ENCODE results near the gene NUDT16L1. TPM values are rescaled to one million over a fixed set of nuclear protein-coding genes. Genes with fewer than 3 reads are reported as not detected.

Gene NUDT16L1
- total RNA-seq (2021) (41.8 to 45.8 TPM (median 42.0 TPM) in 3 replicates), Bru-seq, nascent RNA (percentile 62 among the genes with signal in this experiment)
- long read RNA-seq, experiment 1, transcript NUDT16L1-204 (3 exons, 1,406 nt), result minor isoform, 10 of 159 reads
- long read RNA-seq, experiment 1, transcript NUDT16L1-201 (3 exons, 1,349 nt), result major isoform, 141 of 159 reads
- long read RNA-seq, experiment 1, partial matches to known transcripts, result 0 of 159 reads
- long read RNA-seq, experiment 1, other reads (novel, unspliced or antisense), result 5 of 159 reads
- long read RNA-seq, experiment 2, transcript NUDT16L1-201 (3 exons, 1,349 nt), result major isoform, 45 of 57 reads
- long read RNA-seq, experiment 2, partial matches to known transcripts, result 9 of 57 reads
- long read RNA-seq, experiment 2, other reads (novel, unspliced or antisense), result 0 of 57 reads
- long read RNA-seq, experiment 3, transcript NUDT16L1-201 (3 exons, 1,349 nt), result major isoform, 146 of 149 reads
- long read RNA-seq, experiment 3, partial matches to known transcripts, result 0 of 149 reads
- long read RNA-seq, experiment 3, other reads (novel, unspliced or antisense), result 1 of 149 reads

- H3K36me3 Mint-ChIP-seq, result peaks cover 2% of the 10 kb centered on the region; the same call in 1 of the 2 replicates
- H3K9me3 Mint-ChIP-seq, result no peaks in the 10 kb centered on the region
- ATAC-seq (peak; percentile 88), DNase-seq (ENCODE audit: low spot score) (peak; percentile 96)
- H3K4me1 Mint-ChIP-seq, result no peaks in the 10 kb centered on the region
- peak within 1 kb of the TSS; percentile 19; the same call in 1 of the 2 replicates for H3K27ac Mint-ChIP-seq
- H3K4me3 Mint-ChIP-seq, result peak within 1 kb of the TSS; percentile 69
- H3K27me3 Mint-ChIP-seq (ENCODE audit: low read depth), result no peaks in the 10 kb centered on the region
- POLR2A ChIA-PET, result interaction anchor here (0.5 to 1.2 kb wide), 5 partner anchors 9 to 164 kb away, joined by 3 read pairs; no protein-coding TSS in a partner anchor
- CTCF ChIA-PET, result interaction anchor here (1.0 to 6.5 kb wide), 5 partner anchors 11 to 263 kb away, joined by 3 to 63 read pairs (median 10); partner anchors contain the start of genes MGRN1 and ROGDI
- TF ChIP-seq GRHL2 (CRISPR knock-in tag; IDR thresholded peaks at IDR 0.05; ENCODE audit: insufficient replicate concordance, severe bottlenecking) (no peak), E2F1 (CRISPR knock-in tag; IDR thresholded peaks at IDR 0.05) (no peak), ZNF219 (CRISPR knock-in tag; IDR thresholded peaks at IDR 0.05; ENCODE audit: borderline replicate concordance) (0 out of 2 replicates have a peak, but pooled peaks have one; percentile 71), TEAD1 (CRISPR knock-in tag; IDR thresholded peaks at IDR 0.05) (peak; percentile 71; the same call in 1 of the 2 replicates), ATF6 (CRISPR knock-in tag; IDR thresholded peaks at IDR 0.05) (no peak), ZNF416 (CRISPR knock-in tag; IDR thresholded peaks at IDR 0.05) (no peak; the same call in 1 of the 2 replicates), FOXP4 (CRISPR knock-in tag; IDR thresholded peaks at IDR 0.05) (peak; percentile 60; the same call in 1 of the 2 replicates), ELF4 (CRISPR knock-in tag; IDR thresholded peaks at IDR 0.05; ENCODE audit: low read depth) (no peak), IRF2 (CRISPR knock-in tag; IDR thresholded peaks at IDR 0.05; ENCODE audit: borderline replicate concordance, low read depth) (no peak), NR3C1 (CRISPR knock-in tag; conservative IDR thresholded peaks at IDR 0.05; ENCODE audit: low read depth) (no peak), FOXP1 (CRISPR knock-in tag; IDR thresholded peaks at IDR 0.05; ENCODE audit: borderline replicate concordance) (peak; percentile 42; the same call in 1 of the 2 replicates), TEAD4 (CRISPR knock-in tag; IDR thresholded peaks at IDR 0.05) (no peak), PREB (CRISPR knock-in tag; IDR thresholded peaks at IDR 0.05; ENCODE audit: borderline replicate concordance) (no peak), PRDM15 (CRISPR knock-in tag; IDR thresholded peaks at IDR 0.05) (no peak; the same call in 1 of the 2 replicates), HMGXB4 (CRISPR knock-in tag; IDR thresholded peaks at IDR 0.05) (peak; percentile 58), NFE2L1 (CRISPR knock-in tag; IDR thresholded peaks at IDR 0.05) (0 out of 2 replicates have a peak, but pooled peaks have one; percentile 46), ZNF512 (CRISPR knock-in tag; IDR thresholded peaks at IDR 0.05; ENCODE audit: borderline replicate concordance) (no peak), E2F5 (CRISPR knock-in tag; IDR thresholded peaks at IDR 0.05) (peak; percentile 91), EMX1 (CRISPR knock-in tag; IDR thresholded peaks at IDR 0.05) (no peak)
These were observed at the start of gene NUDT16L1 for GRCh38 chr16:4693296-4693955. Gene NUDT16L1, plus strand, starts transcription at chr16:4693562. Its CDS starts 165 bp downstream, at chr16:4693727.
